HEK293 (cell line): ENCODE results near the gene FXYD5.

ENCODE experiments used
- AEBP2 ChIP-seq: fragments of 450-650 bp; formaldehyde crosslinking; IDR thresholded peaks from 2 replicates; pipeline ENCODE4 v1.5.1; 2016; ENCODE audit warnings: missing biosample characterization, missing genetic modification characterization, borderline replicate concordance
- BCL6B ChIP-seq: fragments of 450-650 bp; formaldehyde crosslinking; IDR thresholded peaks from 2 replicates; pipeline ENCODE4 v1.5.1; 2017; ENCODE audit warnings: missing biosample characterization, missing genetic modification characterization
- MYNN ChIP-seq: fragments of 450-650 bp; formaldehyde crosslinking; IDR thresholded peaks from 2 replicates; pipeline ENCODE4 v1.5.1; 2016; ENCODE audit warnings: missing biosample characterization, missing genetic modification characterization, borderline replicate concordance
- PBX3 ChIP-seq: sonication (generic); formaldehyde crosslinking; IDR thresholded peaks from 2 replicates; pipeline ENCODE4 v1.8.1; 2022; ENCODE audit warnings: mild to moderate bottlenecking, moderate library complexity, missing genetic modification reagents
- RBAK ChIP-seq: fragments of 450-650 bp; formaldehyde crosslinking; IDR thresholded peaks from 2 replicates; pipeline ENCODE4 v1.5.1; 2016; ENCODE audit warnings: missing biosample characterization, missing genetic modification characterization
- REPIN1 ChIP-seq: fragments of 450-650 bp; formaldehyde crosslinking; IDR thresholded peaks from 2 replicates; pipeline ENCODE4 v1.5.1; 2017; ENCODE audit warnings: missing biosample characterization, missing genetic modification characterization, low read depth
- SCRT2 ChIP-seq: fragments of 450-650 bp; formaldehyde crosslinking; IDR thresholded peaks from 2 replicates; pipeline ENCODE4 v1.5.1; 2016; ENCODE audit warnings: missing biosample characterization, missing genetic modification characterization
- SP3 ChIP-seq: fragments of 450-650 bp; formaldehyde crosslinking; IDR thresholded peaks from 2 replicates; pipeline ENCODE4 v1.5.1; 2016; ENCODE audit warnings: missing biosample characterization, missing genetic modification characterization
- ZBTB10 ChIP-seq: fragments of 450-650 bp; formaldehyde crosslinking; IDR thresholded peaks from 2 replicates; pipeline ENCODE4 v1.5.1; 2016; ENCODE audit warnings: missing biosample characterization, missing genetic modification characterization
- ZBTB17 ChIP-seq: fragments of 450-650 bp; formaldehyde crosslinking; IDR thresholded peaks from 2 replicates; pipeline ENCODE4 v1.5.1; 2016; ENCODE audit warnings: missing biosample characterization, missing genetic modification characterization
- ZFP37 ChIP-seq: fragments of 450-650 bp; formaldehyde crosslinking; IDR thresholded peaks from 2 replicates; pipeline ENCODE4 v1.5.1; 2016; ENCODE audit warnings: missing biosample characterization, missing genetic modification characterization
- ZFP41 ChIP-seq: fragments of 450-650 bp; formaldehyde crosslinking; IDR thresholded peaks from 2 replicates; pipeline ENCODE4 v1.5.1; 2016; ENCODE audit warnings: missing biosample characterization, missing genetic modification characterization, borderline replicate concordance
- ZNF175 ChIP-seq: fragments of 450-650 bp; formaldehyde crosslinking; IDR thresholded peaks from 2 replicates; pipeline ENCODE4 v1.5.1; 2016; ENCODE audit warnings: missing biosample characterization, missing genetic modification characterization
- ZNF26 ChIP-seq: fragments of 450-650 bp; formaldehyde crosslinking; IDR thresholded peaks from 2 replicates; pipeline ENCODE4 v1.5.1; 2016; ENCODE audit warnings: missing biosample characterization, missing genetic modification characterization
- ZNF266 ChIP-seq: fragments of 450-650 bp; formaldehyde crosslinking; IDR thresholded peaks from 2 replicates; pipeline ENCODE4 v1.5.1; 2016; ENCODE audit warnings: missing biosample characterization, missing genetic modification characterization, low read depth
- ZNF302 ChIP-seq: fragments of 450-650 bp; formaldehyde crosslinking; IDR thresholded peaks from 2 replicates; pipeline ENCODE4 v1.5.1; 2016; ENCODE audit warnings: missing biosample characterization, missing genetic modification characterization, low read depth
- ZNF514 ChIP-seq: fragments of 450-650 bp; formaldehyde crosslinking; IDR thresholded peaks from 2 replicates; pipeline ENCODE4 v1.5.1; 2016; ENCODE audit warnings: missing biosample characterization, missing genetic modification characterization
- ZNF560 ChIP-seq: fragments of 450-650 bp; formaldehyde crosslinking; IDR thresholded peaks from 2 replicates; pipeline ENCODE4 v1.5.1; 2017; ENCODE audit warnings: missing biosample characterization, missing genetic modification characterization, borderline replicate concordance
- ZNF585B ChIP-seq: fragments of 450-650 bp; formaldehyde crosslinking; IDR thresholded peaks from 2 replicates; pipeline ENCODE4 v1.5.1; 2016; ENCODE audit warnings: missing biosample characterization, missing genetic modification characterization
- ZNF623 ChIP-seq: fragments of 450-650 bp; formaldehyde crosslinking; IDR thresholded peaks from 2 replicates; pipeline ENCODE4 v1.5.1; 2016; ENCODE audit warnings: missing biosample characterization, missing genetic modification characterization
- ZNF639 ChIP-seq: fragments of 450-650 bp; formaldehyde crosslinking; IDR thresholded peaks from 2 replicates; pipeline ENCODE4 v1.5.1; 2016; ENCODE audit warnings: missing biosample characterization, missing genetic modification characterization
- ZNF645 ChIP-seq: fragments of 450-650 bp; formaldehyde crosslinking; IDR thresholded peaks from 2 replicates; pipeline ENCODE4; 2016; ENCODE audit warnings: missing biosample characterization, missing genetic modification characterization
- ZNF664 ChIP-seq: fragments of 450-650 bp; formaldehyde crosslinking; IDR thresholded peaks from 2 replicates; pipeline ENCODE4 v1.5.1; 2016; ENCODE audit warnings: missing biosample characterization, missing genetic modification characterization
- ZNF677 ChIP-seq: fragments of 450-650 bp; IDR thresholded peaks from 2 replicates; pipeline ENCODE4 v1.5.0; 2018; ENCODE audit warnings: missing biosample characterization, mild to moderate bottlenecking, missing genetic modification characterization, moderate library complexity
- ZNF692 ChIP-seq: fragments of 450-650 bp; formaldehyde crosslinking; IDR thresholded peaks from 2 replicates; pipeline ENCODE4 v1.5.1; 2016; ENCODE audit warnings: missing biosample characterization, missing genetic modification characterization
- ZNF701 ChIP-seq: fragments of 450-650 bp; formaldehyde crosslinking; IDR thresholded peaks from 2 replicates; pipeline ENCODE4 v1.5.1; 2016; ENCODE audit warnings: missing biosample characterization, missing genetic modification characterization

FXYD5 gene

GRCh38 chr19:35154525-35155406 lies at the start of gene FXYD5 (continued):
- peak; percentile 91; the same call in 1 of the 2 replicates for TF ChIP-seq ZNF645
- peak; percentile 56; the same call in 1 of the 2 replicates for TF ChIP-seq SCRT2 (tag by site-specific recombination)
- no peak; the same call in 1 of the 2 replicates for TF ChIP-seq RBAK (tag by site-specific recombination)
- TF ChIP-seq ZNF302 (tag by site-specific recombination): no peak
- TF ChIP-seq ZFP41 (tag by site-specific recombination): no peak
- no peak for TF ChIP-seq ZNF26 (tag by site-specific recombination)
- TF ChIP-seq ZFP37 (tag by site-specific recombination): peak; percentile 100
- no peak for TF ChIP-seq ZNF175 (tag by site-specific recombination)
- TF ChIP-seq ZNF585B: no peak
- no peak for TF ChIP-seq AEBP2 (tag by site-specific recombination)
- peak; percentile 34; the same call in 1 of the 2 replicates for TF ChIP-seq ZNF664 (tag by site-specific recombination)
- TF ChIP-seq SP3 (tag by site-specific recombination): peak; percentile 98
- no peak for TF ChIP-seq PBX3 (CRISPR knock-in tag)
- TF ChIP-seq ZNF514 (tag by site-specific recombination): no peak
- peak; percentile 82; the same call in 1 of the 2 replicates for TF ChIP-seq ZNF639 (tag by site-specific recombination)
- peak; percentile 93; the same call in 1 of the 2 replicates for TF ChIP-seq ZBTB10
- no peak for TF ChIP-seq MYNN (tag by site-specific recombination)
- TF ChIP-seq ZBTB17: peak; percentile 96
- 0 out of 2 replicates have a peak, but pooled peaks have one; percentile 6 for TF ChIP-seq ZNF266 (tag by site-specific recombination)
- TF ChIP-seq ZNF560 (tag by site-specific recombination): no peak
- TF ChIP-seq BCL6B (tag by site-specific recombination): no peak
- TF ChIP-seq ZNF677 (tag by site-specific recombination): no peak
- no peak for TF ChIP-seq ZNF701
- TF ChIP-seq ZNF692 (tag by site-specific recombination): peak; percentile 95
- no peak; the same call in 1 of the 2 replicates for TF ChIP-seq ZNF623 (tag by site-specific recombination)
- peak; percentile 96; the same call in 1 of the 2 replicates for TF ChIP-seq REPIN1 (tag by site-specific recombination)
